ENCODE data around the gene UAP1.
A peak's percentile ranks its signal among the peaks of the same experiment; 100 is the strongest.

Gene UAP1

DNA sequence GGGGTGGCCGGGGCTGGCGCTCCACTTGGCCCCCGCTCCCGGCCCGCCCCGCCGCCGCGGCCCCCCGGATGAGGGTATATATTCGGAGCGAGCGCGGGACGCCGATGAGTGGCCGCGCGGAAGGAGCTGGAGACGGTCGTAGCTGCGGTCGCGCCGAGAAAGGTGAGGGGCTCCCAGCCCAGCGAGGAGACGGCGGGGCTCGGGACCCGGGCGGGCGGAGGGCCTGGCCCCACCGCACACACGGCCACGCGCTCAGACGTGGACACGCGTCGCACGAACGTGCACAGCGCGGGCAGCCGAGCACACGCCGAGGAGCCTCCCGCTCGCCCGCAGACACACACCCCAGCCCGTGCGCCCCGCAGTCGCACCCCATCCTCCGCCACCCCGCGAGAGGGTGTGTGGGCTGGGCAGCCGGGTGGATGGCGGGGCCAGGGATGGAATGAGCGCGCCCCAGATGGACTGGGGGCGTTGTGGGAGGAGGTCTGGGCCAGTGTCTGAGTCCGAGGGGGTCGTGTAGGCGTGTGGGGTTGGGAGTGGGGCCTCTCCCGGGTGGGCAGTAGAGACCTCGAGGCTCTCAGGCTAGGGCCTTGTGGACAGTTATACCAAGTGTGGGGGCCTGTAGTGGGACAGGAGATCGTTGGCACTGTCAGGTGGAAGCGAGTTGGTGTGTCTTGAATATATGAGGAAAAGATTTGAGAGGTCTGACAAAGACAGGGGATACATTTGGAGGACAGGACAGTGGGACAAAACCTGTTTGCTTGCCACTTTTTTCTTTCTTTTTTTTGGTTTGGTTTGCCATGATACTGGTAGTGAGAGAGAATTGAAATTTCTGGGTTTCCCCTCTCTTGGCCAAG lies at the start of gene UAP1:
Gene UAP1, plus strand, starts transcription at position 107 of the 854 bp plus-strand sequence. CDS start 4,347 bp downstream, outside the sequence.
- no peak for DNase-seq

DNA sequence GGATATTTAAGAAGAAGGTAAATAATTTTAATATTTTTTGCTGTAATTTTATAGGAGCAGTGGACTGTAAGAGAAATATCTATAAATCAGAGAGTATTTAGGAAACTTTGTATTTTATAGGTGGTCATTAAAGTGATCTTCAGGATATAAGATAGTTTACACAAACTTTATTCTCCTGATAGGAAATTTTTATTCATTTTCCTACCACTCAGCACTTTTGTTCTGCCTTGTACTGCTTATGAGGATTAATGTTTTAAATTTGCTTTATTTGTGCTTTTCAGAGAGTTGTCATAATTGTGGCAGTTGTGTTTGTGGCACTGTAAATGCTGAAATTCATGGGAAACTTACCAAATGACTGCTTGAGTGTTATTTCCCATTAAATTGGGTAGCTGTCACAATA lies 34.2 kb upstream of the UAP1 start:
- DNase-seq, result no peak

DNA sequence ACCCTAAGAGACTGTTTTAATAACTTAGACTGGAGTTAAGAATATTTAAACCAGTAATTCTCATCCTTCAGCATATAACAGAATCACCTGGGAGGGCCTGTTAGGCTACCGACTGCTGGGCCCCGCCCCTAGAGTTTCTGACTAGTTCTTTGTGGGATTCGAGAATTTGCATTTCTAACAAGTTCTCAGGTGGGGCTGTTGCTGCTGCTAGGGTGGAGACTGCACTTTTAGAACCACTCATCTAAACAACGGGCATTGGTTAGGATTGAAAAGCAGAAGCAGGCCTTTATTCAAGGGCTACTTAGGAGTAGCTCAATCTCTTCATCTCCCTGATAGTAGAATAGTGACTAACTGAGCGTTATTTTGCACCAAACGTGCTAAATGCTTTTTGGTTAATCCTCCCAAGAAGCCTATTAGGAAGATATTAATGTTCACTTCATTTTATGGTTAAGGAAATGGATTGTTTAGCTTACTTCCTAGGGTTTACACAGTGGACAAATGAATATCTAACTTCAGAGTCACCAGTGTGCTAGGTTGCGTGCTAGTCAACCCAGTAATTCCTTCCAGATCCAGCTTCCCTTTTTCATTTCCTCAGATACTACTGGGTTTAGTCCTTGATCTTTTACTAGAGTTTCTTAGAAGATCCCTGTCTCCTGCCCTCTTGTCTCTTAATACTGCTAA lies 31.1 kb upstream of the UAP1 start:
- DNase-seq, result no peak

DNA sequence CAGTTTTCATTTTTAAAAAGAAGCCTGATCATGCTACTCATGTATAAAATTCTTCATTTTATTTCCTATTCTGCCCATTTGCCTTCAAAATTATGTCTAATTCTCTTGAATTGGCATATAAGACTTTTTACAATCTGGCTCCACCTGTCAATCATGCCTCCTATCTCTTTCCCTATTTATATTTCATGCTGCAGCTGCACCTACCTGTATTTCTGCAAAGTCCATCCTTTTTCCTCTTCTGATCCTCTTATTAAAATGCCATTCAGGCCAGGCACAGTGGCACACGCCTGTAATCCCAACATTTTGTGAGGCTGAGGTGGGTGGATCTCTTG lies 30.6 kb upstream of the UAP1 start:
- DNase-seq, result no peak

DNA sequence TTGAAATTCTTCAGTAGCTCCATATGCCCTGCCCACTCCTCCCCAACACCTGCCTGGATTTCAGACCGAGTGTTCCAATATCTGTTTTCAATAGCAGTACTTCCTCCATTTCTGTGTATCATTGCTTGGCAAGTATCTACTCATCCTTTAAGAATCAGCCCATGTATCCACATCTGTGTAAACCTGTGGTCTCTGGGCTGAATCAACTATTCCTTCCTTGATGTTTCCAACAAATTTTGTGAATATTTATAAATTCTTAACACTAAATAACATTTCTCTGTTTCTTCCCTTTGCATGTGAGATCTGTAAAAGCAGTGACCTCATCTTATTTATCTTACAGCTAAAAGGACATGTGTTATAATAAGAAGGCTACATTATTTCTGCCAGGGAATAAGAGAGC lies 26.0 kb upstream of the UAP1 start:
- no peak for DNase-seq

DNA sequence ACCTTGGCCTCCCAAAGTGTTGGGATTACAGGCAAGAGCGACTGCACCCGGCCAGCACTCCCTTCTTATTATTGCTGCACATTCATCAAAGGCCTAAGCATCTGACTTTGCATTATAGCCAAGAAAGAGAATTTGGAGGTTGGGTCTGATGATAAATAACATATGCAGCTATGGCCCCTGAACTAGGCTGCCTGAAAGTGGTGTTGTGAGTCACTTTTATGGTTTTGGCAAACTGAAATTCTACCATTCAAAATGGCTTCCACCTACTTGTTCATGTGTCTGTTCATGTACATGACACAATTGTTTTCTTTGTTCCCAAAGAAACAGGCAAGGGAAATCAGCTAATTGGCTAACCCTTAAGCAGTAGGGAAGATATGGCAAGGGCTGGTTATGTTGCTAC lies 25.0 kb upstream of the UAP1 start:
- no peak for DNase-seq

DNA sequence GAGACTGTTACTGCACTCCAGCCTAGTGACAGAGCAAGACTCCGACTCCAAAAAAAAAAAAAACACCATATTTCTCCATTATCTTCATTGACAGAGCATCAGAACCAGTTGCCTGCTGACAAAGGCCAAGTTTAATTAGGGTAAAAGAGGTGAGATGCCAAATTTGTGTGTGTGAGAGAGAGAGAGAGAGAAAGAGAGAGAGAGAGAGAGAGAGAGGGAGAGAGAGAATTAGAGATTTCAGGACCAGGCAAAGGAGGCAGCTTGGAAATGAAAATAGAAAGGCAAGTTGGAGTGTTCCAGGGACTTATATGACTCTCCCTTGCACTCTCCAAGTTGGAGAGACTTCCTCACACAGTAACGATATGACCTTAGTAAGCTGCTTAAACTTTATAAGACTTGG lies 24.3 kb upstream of the UAP1 start:
- no peak for DNase-seq

DNA sequence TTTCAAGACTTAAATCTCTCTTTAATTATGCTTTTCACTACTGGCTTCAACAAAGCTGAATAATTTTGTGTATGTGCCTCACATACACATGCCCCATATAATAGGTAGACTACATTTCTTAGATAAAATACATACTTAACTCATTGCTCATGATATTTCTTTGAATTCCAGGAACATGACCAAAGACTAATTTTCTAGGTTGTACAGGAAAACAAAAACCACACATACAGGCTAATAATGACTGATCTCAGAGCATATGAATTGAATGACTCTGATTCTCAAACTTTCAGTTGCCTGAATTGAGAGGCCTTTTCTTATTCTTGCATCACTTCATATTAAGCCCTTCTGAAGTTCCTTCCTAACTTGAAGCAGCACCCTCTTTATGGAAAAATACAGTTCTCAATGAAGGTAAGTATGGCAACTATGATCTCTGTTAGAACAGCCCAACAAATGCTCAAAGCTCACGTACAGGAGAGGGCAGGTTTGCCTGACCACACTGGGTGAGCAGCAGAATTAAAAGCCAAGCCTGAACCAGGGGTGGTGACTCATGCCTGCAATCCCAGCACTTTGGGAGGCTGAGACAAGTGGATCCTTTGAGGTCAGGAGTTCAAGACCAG lies 22.6 kb upstream of the UAP1 start:
- no peak for DNase-seq

DNA sequence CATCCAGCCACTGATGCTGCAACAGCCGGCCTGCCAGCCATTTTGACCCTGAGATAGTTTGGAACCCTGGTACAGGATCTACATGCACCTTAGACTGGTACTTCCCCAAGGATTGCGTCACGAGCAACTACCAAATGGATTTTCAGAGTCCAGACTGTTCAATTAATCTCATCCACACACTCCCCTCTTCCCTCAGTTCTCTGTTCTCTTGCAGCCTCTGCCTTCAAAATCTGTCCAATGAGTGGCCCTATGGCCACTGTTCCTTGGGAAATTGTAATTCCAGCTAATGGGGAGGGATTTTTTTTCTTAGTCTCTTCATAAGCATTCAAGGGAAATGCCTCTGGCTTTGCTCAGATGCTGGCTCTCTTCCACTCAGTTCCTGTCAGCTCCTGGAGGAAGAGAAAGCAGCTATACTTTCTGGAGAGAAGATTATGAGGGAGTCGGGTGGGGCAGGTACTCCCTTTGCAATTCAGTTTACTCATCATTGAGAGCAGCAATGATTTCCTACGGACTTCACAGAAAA lies 19.8 kb upstream of the UAP1 start:
- DNase-seq, result no peak

DNA sequence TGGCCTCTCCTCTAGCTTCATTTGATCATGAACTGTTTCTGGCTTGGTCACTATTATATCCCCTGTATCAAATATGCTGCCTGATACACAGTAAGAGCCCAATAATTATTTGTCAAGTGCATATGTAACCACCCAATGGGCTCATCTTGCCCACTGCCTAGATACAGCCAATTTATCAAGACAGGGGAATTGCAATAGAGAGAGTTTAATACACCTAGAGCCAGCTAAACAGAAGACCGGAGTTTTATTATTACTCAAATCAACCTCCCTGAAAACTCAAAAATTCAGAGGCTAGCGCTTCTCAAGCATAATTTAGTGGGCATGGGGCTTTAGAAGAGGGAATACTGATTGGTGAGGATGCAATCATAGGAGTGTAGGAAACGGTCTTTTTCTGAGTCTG lies 18.3 kb upstream of the UAP1 start:
- no peak for DNase-seq

DNA sequence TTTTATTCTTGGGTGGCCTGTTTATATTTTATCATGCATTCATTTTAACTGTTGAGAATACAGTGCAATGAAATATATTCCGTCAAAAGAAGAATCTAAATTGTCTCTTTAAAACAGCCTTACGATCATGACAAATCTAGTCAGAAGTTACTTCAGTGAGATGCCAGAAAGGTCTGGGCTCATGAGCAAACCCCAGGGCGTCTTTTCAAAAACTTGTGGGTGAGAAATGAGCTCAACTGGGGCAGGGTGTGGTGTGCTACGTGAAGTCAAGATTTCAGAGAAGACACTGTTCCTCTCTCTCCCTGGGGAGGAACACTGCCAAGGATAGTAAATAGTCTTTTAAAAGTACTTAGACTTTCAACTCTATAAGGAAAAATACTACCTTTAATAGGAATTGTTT lies 13.4 kb upstream of the UAP1 start:
- no peak for DNase-seq

DNA sequence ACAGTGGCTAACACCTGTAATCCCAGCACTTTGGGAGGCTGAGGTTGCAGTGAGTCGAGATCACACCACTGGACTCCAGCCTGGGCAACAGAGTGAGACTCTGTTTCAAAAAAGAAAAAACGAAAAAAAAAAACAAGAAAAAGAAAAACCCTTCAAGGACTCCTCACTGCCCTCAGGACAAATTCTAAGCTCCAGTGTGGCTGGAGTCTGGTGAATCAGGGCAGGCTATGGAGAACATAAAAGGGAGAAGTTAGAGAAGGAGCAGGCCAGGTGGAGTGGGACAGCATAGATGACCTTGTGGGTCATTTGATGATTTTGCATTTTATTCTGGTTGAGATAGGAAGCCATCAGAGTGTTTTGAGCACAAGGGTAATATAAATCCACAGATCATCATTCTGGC lies 12.5 kb upstream of the UAP1 start:
- DNase-seq, result no peak

DNA sequence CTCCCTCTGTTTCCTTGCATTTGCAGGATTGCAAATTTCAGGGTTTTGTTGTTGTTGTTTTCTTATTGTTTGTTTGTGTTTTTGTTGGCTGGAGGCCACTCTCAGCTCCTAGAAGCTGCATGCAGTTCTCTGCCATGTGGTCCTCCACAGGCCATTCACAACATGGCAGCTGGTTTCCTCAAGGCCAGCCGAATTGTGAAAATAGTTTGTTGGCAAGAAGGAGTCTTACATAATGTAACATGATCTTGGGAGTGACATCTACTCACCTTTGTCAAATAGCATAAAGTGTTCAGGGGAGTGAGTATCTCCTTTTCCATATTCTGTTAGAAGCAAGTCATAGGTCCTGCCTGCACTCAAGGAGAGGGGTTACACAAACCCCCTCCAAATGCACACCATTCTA lies 10.6 kb upstream of the UAP1 start:
- no peak for DNase-seq

DNA sequence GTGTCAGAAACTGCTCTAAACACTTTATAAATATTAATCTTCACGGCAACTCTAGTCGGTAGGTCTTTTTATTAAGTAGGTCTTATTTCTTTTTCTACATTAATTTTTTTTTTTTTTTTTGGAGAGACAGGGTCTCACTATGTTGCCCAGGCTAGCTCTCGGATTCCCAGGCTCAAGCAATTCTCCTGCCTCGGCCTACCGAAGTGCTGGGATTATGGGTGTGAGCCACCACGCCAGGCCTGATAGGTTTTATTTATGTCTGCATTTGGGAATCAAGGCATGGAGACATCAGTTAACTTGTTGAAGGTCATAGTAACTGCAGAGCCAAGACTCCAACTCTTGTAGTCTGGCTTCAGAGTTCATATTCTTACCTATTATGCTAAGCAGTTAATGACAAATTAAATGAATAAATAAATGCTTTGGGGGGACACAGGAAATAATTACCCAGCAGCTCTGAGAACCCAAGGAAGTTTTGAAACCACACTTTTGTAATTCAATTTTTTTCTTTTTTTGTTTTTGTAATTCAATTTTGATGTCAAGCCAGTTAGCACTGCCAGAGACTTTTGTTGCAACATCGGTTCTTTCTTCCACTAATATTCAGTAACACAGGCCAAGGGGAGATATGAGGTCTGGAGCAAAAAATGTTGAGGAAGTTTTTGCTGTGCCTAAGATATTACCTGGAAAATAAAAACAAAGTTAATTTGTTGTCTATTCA lies 9.4 kb upstream of the UAP1 start:
- no peak for DNase-seq

DNA sequence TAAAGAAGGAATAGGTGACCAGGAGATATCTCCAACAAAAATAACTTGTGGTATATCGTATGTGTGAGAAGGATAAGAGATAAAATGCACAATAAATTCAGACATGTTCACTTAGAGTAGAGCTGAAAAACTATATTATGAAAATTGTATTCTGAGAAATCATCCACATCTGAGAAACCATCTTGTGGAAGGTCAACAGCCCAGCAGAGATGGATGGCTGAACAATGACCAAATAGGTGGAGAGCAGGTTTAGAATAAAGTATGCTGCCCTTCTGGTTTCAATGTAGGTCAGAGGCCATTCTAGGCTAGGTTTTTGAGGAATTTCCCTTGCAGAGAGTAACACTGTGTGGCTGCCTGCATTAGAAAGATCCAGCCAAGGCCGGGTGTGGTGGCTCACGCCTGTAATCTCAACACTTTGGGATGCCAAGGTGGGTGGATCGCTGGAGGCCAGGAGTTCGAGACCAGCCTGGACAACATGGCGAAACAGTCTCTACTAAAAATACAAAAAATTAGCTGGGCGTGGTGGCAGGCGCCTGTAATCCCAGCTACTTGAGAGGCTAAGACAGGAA lies 8.8 kb upstream of the UAP1 start:
- DNase-seq, result no peak

DNA sequence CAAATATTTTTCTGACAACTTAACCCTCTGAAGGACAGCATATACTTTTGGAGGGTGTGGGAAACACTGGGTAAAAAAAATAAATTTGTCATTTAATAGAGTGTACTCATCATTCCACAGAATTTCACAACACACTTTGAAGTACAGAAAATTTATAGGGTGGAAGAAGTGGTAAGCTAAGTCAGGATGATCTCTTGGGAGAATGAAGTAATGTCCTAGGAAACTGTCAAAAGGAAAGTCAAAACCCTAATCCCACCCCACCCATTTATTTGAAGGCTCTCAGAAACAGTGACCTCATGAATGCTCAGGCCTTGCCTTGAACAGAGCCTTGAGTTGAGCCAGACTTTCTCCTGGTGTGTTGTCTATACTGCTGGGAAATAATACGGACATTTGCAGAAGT lies 7.3 kb upstream of the UAP1 start:
- DNase-seq, result no peak

DNA sequence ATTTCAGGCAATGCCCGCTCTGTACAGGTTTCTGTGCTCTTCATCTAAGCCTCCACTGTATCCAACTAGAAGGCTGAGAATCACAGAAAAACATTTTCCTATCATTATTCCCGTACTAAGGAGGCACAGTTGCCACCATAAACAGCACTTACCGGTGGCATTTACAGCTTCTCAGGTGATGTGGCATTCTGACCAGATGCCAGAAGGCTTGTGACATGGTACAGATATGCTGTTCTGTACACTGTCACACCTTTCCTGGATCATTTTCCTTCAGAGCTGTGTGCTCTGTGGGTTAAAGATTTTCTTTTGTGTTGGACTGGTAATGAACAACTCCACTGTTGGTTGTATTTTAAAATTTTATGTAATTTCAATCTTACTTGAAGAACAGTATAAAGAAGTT lies 4.0 kb upstream of the UAP1 start:
- DNase-seq, result no peak

DNA sequence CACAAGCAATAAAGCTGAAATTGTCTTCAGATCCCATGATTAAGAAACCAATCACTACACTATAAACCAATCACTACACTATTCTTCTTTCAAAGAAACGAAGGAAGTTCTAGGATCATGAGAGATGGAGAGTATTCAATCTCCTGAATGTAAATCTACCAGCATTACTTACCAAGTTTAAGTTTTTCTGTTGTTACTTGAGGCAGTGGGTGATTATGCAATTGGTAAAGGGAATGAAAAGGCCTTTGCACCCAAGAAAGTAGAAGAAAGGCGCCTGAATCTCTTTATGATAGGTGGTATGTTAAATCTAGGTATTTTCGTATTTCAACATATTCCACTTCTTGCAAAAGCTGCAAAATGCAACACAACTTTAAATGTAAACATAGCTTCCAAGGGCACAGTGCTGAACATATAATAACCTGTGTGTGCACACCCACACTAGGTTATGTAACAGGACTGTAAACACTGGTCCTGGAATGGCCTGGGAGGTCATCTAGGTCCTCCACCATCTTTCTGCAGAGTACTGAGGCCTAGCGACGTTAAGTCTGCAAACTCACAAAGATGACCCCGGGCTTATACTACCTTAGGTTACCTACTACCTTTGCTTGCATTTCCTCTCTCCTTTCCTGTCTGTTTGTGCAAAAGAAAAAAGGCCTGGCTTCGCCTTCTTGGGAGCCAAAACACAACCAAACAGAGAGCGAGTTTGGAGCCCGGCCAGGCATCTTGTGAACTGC lies 1.1 kb upstream of the UAP1 start:
- DNase-seq, result no peak

DNA sequence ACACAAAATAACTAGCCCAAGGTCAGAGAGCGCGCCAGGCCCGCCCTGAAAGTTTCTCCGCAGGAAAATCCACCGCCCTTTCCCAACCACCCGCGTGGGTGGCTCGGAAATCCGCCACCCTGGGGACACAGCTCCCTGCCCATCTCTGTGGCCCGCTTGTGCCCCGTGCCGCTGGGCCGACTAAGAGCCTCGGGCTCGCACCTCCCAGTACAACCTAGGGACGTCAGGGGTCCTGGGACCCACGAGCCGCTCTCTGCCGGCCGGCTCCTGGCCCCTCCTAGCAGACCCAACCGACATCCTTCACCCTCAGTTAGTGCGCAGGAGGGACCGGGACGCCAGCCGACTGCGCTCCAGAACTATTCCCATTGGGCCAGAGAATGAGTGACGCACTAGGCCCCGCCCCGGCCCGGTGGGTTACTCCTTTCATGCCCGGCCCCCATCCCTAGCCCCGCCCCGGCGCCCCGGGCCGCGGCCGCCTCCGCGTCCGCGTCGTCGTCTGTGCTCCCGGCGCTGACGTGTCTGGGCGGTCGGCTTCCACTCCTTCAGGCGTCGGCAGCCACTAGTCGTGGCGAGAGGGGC lies 396 bp upstream of the UAP1 start:
- peak; percentile 87 for DNase-seq

DNA sequence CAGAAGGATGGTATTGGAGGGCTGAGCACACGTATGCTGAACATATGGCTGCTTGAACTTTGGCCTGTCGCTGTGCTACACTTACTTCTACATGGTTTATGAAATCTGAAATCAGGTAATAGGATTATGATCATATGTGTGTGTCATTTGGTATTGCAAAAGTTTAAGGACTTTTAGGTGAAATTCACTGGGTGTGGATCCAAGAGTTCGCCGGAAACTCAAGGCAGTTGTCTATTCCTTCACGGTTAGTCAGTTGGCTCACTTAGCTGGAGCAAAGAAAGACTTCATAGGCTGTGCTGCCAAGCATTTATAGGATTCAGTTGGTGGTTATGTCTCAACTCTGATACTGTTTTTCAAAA lies 927 bp downstream of the UAP1 start:
- DNase-seq, result peak; percentile 32

DNA sequence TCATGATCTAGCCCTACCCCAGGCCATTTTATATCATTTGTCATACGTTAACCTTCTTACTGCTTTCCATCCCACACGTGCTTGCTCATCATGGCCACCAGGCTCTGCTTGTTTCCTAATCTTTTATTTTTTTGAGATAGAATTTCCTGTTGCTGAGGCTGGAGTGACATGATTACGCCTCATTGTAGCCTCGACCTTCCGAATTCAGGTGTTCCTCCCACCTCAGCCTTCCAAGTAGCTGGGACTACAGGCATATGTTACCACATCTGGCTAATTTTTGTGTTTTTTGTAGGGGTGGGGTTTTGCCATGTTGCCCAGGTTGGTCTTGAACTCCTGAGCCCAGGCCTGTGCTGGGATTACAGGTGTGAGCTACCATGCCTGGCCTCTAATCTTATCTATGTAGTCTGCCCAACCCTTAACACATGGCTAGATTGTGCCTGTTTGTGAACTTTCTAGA lies 3.3 kb downstream of the UAP1 start:
- no peak for DNase-seq

DNA sequence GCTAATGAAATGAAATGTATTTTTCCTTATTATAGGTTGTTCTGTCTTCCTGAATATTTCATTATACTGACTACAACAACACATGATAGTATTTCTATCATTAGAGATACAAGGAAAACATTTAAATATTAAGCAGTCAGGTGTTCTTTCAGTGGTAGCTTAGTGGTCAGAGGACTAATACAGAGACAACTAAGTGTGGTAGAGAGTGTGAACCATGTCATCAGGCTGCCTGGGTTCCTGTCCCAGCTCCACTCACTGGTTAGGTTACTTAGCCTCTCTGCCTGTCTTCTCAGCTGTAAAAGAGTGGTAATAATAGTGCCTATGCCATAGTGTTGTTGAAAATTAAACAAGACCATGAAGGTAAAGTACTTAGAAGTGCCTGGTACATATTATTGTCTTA lies 3.9 kb downstream of the UAP1 start:
- no peak for DNase-seq
